Lower leg skin (tissue), 3 donors: ENCODE results near the gene NR3C2.

Experiments
- CTCF ChIP-seq, 3 donors: fragments of 450-650 bp; IDR thresholded peaks; one replicate each; pipeline ENCODE4 v1.5.1; 2016; ENCODE audit warnings: antibody characterized with exemption in 3 of 3, mild to moderate bottlenecking in 3 of 3, moderate library complexity in 2 of 3
- POLR2A ChIP-seq, 2 donors: fragments of 450-650 bp; IDR thresholded peaks; one replicate each; pipeline ENCODE4 v1.6.1; 2016 to 2017; ENCODE audit warnings: antibody characterized with exemption in 2 of 2, mild to moderate bottlenecking in 1 of 2, moderate library complexity in 1 of 2

- TF ChIP-seq CTCF (IDR thresholded peaks at IDR 0.05) (no peak), POLR2A (IDR thresholded peaks at IDR 0.05) (no peak)
Measured at GRCh38 chr4:148226341-148226740, 215.9 kb downstream of the NR3C2 start.
